Ascending aorta (tissue), 2 donors: ENCODE results near the gene IMMP2L. TPM values are rescaled to one million over a fixed set of nuclear protein-coding genes. Genes with fewer than 3 reads are reported as not detected.
A peak's percentile ranks its signal among the peaks of the same experiment; 100 is the strongest.

ENCODE experiments used
- DNase-seq, 2 donors: peaks; one replicate each; pipeline ENCODE4 v3.0.0-alpha.2; 2019; ENCODE audit warnings: low spot score in 2 of 2
- H3K27ac ChIP-seq, 2 donors: fragments of 200-600 bp; sonication (generic); one replicate each; pipeline ENCODE4 v1.5.1; 2016 to 2017; ENCODE audit warnings: mild to moderate bottlenecking in 1 of 2
- H3K27me3 ChIP-seq: fragments of 200-600 bp; sonication (generic); one replicate; pipeline ENCODE4 v1.5.1; 2017
- H3K36me3 ChIP-seq, 2 donors: fragments of 200-600 bp; sonication (generic); one replicate each; pipeline ENCODE4 v1.5.1; 2016
- H3K4me1 ChIP-seq, 2 donors: fragments of 200-600 bp; sonication (generic); one replicate each; pipeline ENCODE4 v1.5.1; 2016 to 2017; ENCODE audit warnings: mild to moderate bottlenecking in 1 of 2
- H3K4me3 ChIP-seq, 2 donors: fragments of 200-600 bp; sonication (generic); one replicate each; pipeline ENCODE4 v1.5.1; 2016 to 2017; ENCODE audit warnings: mild to moderate bottlenecking in 1 of 2
- H3K9me3 ChIP-seq, 2 donors: fragments of 200-600 bp; sonication (generic); one replicate each; pipeline ENCODE4 v1.5.1; 2016
- CTCF ChIP-seq, 3 experiments: fragments of 200-600 bp in 2 of 3; fragments of 450-650 bp in 1 of 3; sonication (generic) in 2 of 3; IDR thresholded peaks; one replicate each; pipeline ENCODE4 v1.5.1; 2016 to 2019; ENCODE audit warnings: antibody characterized with exemption in 3 of 3, mild to moderate bottlenecking in 1 of 3, moderate library complexity in 1 of 3
- intact Hi-C: fragments of 100-400 bp; cut with DNase I; formaldehyde crosslinking; loops from one replicate; pipeline ENCODE4 v1.15.1; 2023
- total RNA-seq: library from RNA; depleted of rRNA; stranded (reverse); fragments of >200 nt; gene quantifications from one replicate; pipeline ENCODE4 v1.1.0, GENCODE V29; 2016

IMMP2L gene
- total RNA-seq, 1 donor from 2014 or later, result 143 TPM

GRCh38 chr7:110880971-110881370 lies 681.3 kb downstream of the IMMP2L start:
- no peak for DNase-seq
- H3K4me1 ChIP-seq, result no peaks in the 10 kb centered on the region
- H3K36me3 ChIP-seq, result no peaks in the 10 kb centered on the region
- no peak for TF ChIP-seq CTCF (IDR thresholded peaks at IDR 0.05)
- no peak overlapping the region for H3K27ac ChIP-seq
- H3K9me3 ChIP-seq, result no peaks in the 10 kb centered on the region
- H3K27me3 ChIP-seq, result no peaks in the 10 kb centered on the region
- no peak overlapping the region for H3K4me3 ChIP-seq
- intact Hi-C loops, result no loop called here

- no peak overlapping the region for H3K27ac ChIP-seq
- no peak for DNase-seq
- intact Hi-C loops, result no loop called here
- no peaks in the 10 kb centered on the region for H3K27me3 ChIP-seq
- no peak overlapping the region for H3K4me3 ChIP-seq
- no peaks in the 10 kb centered on the region for H3K36me3 ChIP-seq
- no peak for TF ChIP-seq CTCF (IDR thresholded peaks at IDR 0.05)
- H3K9me3 ChIP-seq, result no peaks in the 10 kb centered on the region
- H3K4me1 ChIP-seq, result peaks cover 0 to 2% of the 10 kb centered on the region in 2 donors
Observed at GRCh38 chr7:110877016-110877415, 685.3 kb downstream of the IMMP2L start.

DNA sequence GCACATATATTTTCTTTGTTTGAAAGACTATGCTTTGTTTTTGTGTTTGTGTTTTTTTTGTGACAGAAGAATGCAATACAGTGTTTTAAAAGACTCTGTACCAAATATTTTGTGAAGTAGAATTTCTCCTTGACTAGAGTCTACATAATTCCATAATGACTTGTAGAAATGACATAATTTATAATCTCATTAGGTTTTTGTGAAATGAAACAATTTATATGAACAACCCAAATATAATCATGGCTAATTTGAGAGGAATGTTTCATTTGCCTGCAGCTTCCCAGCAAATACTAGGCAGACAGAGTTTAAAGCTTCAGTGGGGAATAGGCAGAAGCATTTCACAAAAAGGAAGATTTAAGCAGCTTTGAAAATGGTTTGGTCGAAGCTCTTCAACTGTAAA lies 686.9 kb downstream of the IMMP2L start:
- H3K9me3 ChIP-seq, result no peaks in the 10 kb centered on the region
- H3K4me3 ChIP-seq, result no peak overlapping the region
- H3K36me3 ChIP-seq, result no peaks in the 10 kb centered on the region
- H3K4me1 ChIP-seq, result peaks cover 0 to 2% of the 10 kb centered on the region in 2 donors
- no peaks in the 10 kb centered on the region for H3K27me3 ChIP-seq
- intact Hi-C loops, result no loop called here
- no peak for DNase-seq
- TF ChIP-seq CTCF (IDR thresholded peaks at IDR 0.05), result no peak
- H3K27ac ChIP-seq, result no peak overlapping the region

GRCh38 chr7:110871856-110872255 lies 690.4 kb downstream of the IMMP2L start:
- intact Hi-C loops, result no loop called here
- Histone ChIP-seq H3K27ac (no peak overlapping the region), H3K4me3 (no peak overlapping the region), H3K27me3 (no peaks in the 10 kb centered on the region), H3K4me1 (peaks cover 2 to 5% of the 10 kb centered on the region in 2 donors), H3K36me3 (no peaks in the 10 kb centered on the region), H3K9me3 (no peaks in the 10 kb centered on the region)
- TF ChIP-seq CTCF (IDR thresholded peaks at IDR 0.05), result no peak
- no peak for DNase-seq

DNA sequence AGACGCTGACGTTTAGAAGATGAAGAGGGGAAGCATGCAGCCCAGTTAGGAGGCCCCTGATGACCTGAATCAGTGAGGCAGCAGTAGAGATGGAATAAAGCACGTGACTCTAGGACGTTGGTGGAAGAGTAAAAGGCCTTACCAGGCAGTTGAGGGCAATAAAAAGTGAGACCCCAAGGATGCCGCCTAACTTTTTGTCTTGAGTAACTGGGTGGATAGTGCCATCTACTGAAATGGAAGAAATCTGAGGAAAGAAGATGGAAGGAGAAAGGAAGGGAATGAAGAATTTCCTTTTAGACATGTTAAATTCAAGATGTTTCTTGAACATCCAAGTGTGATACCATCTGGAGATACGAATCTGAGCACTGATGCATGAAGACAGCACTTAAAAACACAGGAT lies 691.4 kb downstream of the IMMP2L start:
- intact Hi-C loops, result no loop called here
- Histone ChIP-seq H3K9me3 (no peaks in the 10 kb centered on the region), H3K36me3 (no peaks in the 10 kb centered on the region), H3K27ac (no peak overlapping the region), H3K27me3 (no peaks in the 10 kb centered on the region), H3K4me3 (no peak overlapping the region), H3K4me1 (peaks cover 2 to 5% of the 10 kb centered on the region in 2 donors)
- no peak for TF ChIP-seq CTCF (IDR thresholded peaks at IDR 0.05)
- DNase-seq, result no peak

- peaks cover 2 to 5% of the 10 kb centered on the region in 2 donors for H3K4me1 ChIP-seq
- no peaks in the 10 kb centered on the region for H3K36me3 ChIP-seq
- TF ChIP-seq CTCF (IDR thresholded peaks at IDR 0.05), result no peak
- H3K27ac ChIP-seq, result peak overlapping the region; percentile 14 to 64
- H3K9me3 ChIP-seq, result no peaks in the 10 kb centered on the region
- no peaks in the 10 kb centered on the region for H3K27me3 ChIP-seq
- intact Hi-C loops, result no loop called here
- no peak overlapping the region for H3K4me3 ChIP-seq
- no peak for DNase-seq
Observed at GRCh38 chr7:110868458-110868857, 693.8 kb downstream of the IMMP2L start.
